H1 (cell line): ENCODE data around the gene RPE. TPM values are rescaled to one million over a fixed set of nuclear protein-coding genes. Genes with fewer than 3 reads are reported as not detected.

Source experiments
- RBBP5 ChIP-seq: IDR thresholded peaks from 2 replicates; pipeline ENCODE4 v1.7.1; 2012; ENCODE audit warnings: low read depth, mild to moderate bottlenecking, inconsistent platforms, low read length, moderate library complexity, borderline replicate concordance
- TEAD4 ChIP-seq: IDR thresholded peaks from 2 replicates; pipeline ENCODE4 v1.6.1; 2012; ENCODE audit warnings: low read depth, low read length, inconsistent platforms, mixed read lengths
- polyA plus RNA-seq, 7 experiments: library from polyadenylated mRNA; depleted of rRNA in 3 of 7; stranded (reverse) in 5 of 7; unstranded in 2 of 7; fragments of >200 nt in 5 of 7; fragments of 200-250 nt in 2 of 7; gene quantifications; 1 replicate in 5 of 7; 2 replicates in 1 of 7; 4 replicates in 1 of 7; pipeline versions ENCODE4 v1.2.1 to v1.2.3, GENCODE V29; 2011 to 2013; ENCODE audit warnings: missing spikeins in 2 of 7, mixed read lengths in 2 of 7
- total RNA-seq: library from RNA; stranded (reverse); fragmentation: NEBNext Ultra II Directional; extraction: Animal tissue kit (Norgen Biotek cat#: 25700); gene quantifications from 2 replicates; pipeline ENCODE4 v1.2.1, GENCODE V29; 2021

Gene RPE
- total and polyA plus RNA-seq, 2 of the 8 experiments (the other 6 are each of a cell fraction or from before 2014, with no cell fraction given), result 77.8 to 102 TPM

GRCh38 chr2:209973328-209973727 lies 29.1 kb upstream of the RPE start (continued):
- no peak for TF ChIP-seq RBBP5
- no peak for TF ChIP-seq TEAD4
